Measurements from ENCODE around the gene VPS37B.

DNA sequence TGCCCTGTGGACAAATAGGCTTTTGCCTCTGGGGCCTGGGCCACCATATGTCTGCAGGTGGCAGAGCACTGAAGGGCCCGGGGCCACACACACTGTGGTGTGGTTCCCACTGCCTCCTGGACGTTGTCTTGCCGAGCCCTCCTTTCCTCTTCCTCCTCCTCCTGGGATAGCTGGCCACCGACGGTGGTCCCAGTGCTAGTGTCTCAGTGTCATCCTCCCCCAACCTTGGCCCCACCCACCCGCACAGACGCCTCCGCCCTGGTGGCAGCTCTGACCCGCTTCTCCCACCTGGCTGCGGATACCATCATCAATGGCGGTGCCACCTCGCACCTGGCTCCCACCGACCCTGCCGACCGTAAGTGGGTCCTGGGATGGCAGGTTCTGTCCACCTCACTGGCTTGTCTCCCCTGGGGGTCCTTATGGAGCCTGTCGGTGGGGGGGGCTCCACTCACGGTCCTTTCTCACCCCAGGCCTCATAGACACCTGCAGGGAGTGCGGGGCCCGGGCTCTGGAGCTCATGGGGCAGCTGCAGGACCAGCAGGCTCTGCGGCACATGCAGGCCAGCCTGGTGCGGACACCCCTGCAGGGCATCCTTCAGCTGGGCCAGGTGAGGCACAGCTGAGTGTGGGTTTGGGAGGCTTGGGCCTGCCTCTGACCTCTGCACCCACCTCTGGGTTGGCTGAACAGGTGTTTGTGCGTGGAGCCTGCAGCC is 37.2 kb downstream of the VPS37B start:
- TF ChIP-seq, protein P1, sequence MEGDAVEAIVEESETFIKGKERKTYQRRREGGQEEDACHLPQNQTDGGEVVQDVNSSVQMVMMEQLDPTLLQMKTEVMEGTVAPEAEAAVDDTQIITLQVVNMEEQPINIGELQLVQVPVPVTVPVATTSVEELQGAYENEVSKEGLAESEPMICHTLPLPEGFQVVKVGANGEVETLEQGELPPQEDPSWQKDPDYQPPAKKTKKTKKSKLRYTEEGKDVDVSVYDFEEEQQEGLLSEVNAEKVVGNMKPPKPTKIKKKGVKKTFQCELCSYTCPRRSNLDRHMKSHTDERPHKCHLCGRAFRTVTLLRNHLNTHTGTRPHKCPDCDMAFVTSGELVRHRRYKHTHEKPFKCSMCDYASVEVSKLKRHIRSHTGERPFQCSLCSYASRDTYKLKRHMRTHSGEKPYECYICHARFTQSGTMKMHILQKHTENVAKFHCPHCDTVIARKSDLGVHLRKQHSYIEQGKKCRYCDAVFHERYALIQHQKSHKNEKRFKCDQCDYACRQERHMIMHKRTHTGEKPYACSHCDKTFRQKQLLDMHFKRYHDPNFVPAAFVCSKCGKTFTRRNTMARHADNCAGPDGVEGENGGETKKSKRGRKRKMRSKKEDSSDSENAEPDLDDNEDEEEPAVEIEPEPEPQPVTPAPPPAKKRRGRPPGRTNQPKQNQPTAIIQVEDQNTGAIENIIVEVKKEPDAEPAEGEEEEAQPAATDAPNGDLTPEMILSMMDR (IDR thresholded peaks at IDR 0.05), result no peak
- TF ChIP-seq POLR2A (IDR thresholded peaks at IDR 0.05), result no peak
